Natural killer cell (primary cell): ENCODE measurements around the gene SH3BP5. TPM values are rescaled to one million over a fixed set of nuclear protein-coding genes. Genes with fewer than 3 reads are reported as not detected.
A peak's percentile ranks its signal among the peaks of the same experiment; 100 is the strongest.

Experiments used
- ATAC-seq, 3 donors: fragments of 150-1000 bp in 2 of 3; fragments of 200-7000 bp in 1 of 3; cut with Tn5 transposase; 1 replicate in 1 of 3; 2 replicates in 2 of 3; pipeline ENCODE4 v1.10.0; 2021; ENCODE audit warnings: mild to moderate bottlenecking in 2 of 3, moderate library complexity in 2 of 3
- DNase-seq, 2 donors: peaks; one replicate each; pipeline versions ENCODE4 v3.0.0 to v3.0.0-alpha.2; 2013 to 2021; ENCODE audit warnings: mixed read lengths in 1 of 2
- H3K27ac ChIP-seq: one replicate; pipeline ENCODE4 v1.5.1; 2013; ENCODE audit warnings: mild to moderate bottlenecking, low read length
- H3K27me3 ChIP-seq: one replicate; pipeline ENCODE4 v1.6.1; 2013; ENCODE audit warnings: low read length; ENCODE audit not compliant: control insufficient read depth, insufficient read depth
- H3K36me3 ChIP-seq: one replicate; pipeline ENCODE4 v1.6.1; 2013; ENCODE audit warnings: low read length; ENCODE audit not compliant: control insufficient read depth, insufficient read depth
- H3K4me1 ChIP-seq: one replicate; pipeline ENCODE4 v1.6.1; 2013; ENCODE audit warnings: low read length; ENCODE audit not compliant: control insufficient read depth, insufficient read depth
- H3K4me3 ChIP-seq: one replicate; pipeline ENCODE4 v1.5.1; 2013; ENCODE audit warnings: low read length
- H3K9me3 ChIP-seq: one replicate; pipeline ENCODE4 v1.6.1; 2013; ENCODE audit warnings: low read length; ENCODE audit not compliant: control insufficient read depth, insufficient read depth
- H3K27ac Mint-ChIP-seq, 2 donors: one replicate each; pipeline ENCODE4 v1.8.0; 2022; ENCODE audit warnings: mild to moderate bottlenecking in 2 of 2, mixed read lengths in 2 of 2, moderate library complexity in 1 of 2
- H3K27me3 Mint-ChIP-seq, 2 donors: one replicate each; pipeline ENCODE4 v1.8.0; 2022; ENCODE audit warnings: low read depth in 2 of 2, mixed read lengths in 2 of 2
- H3K36me3 Mint-ChIP-seq: one replicate; pipeline ENCODE4 v1.8.0; 2022; ENCODE audit warnings: mixed read lengths
- H3K4me1 Mint-ChIP-seq, 2 donors: one replicate each; pipeline ENCODE4 v1.8.0; 2022; ENCODE audit warnings: mixed read lengths in 2 of 2
- H3K4me3 Mint-ChIP-seq: one replicate; pipeline ENCODE4 v1.8.0; 2022; ENCODE audit warnings: mild to moderate bottlenecking, moderate library complexity, mixed read lengths
- H3K9me3 Mint-ChIP-seq, 2 donors: one replicate each; pipeline ENCODE4 v1.8.0; 2022; ENCODE audit warnings: mixed read lengths in 2 of 2
- WGBS: methylation state at CpG from one replicate; pipeline ENCODE4 v1.1.7; 2013; ENCODE audit warnings: missing lambda C conversion rate; ENCODE audit not compliant: insufficient coverage; 5-methylcytosine and 5-hydroxymethylcytosine counted together
- intact Hi-C: fragments of 100-400 bp; cut with micrococcal nuclease; formaldehyde crosslinking; loops from one replicate; pipeline ENCODE4 v1.14.2; 2022
- total RNA-seq, 4 donors: library from RNA; stranded (reverse); fragments of 120-200 nt in 1 of 4; gene quantifications; one replicate each; pipeline versions ENCODE4 v1.2.3 to v1.2.4, GENCODE V29; 2013 to 2022
- TF ChIP-seq, protein P1 (sequence below): fragments of 200-600 bp; IDR thresholded peaks from one replicate; pipeline ENCODE4 v1.8.0; 2022; ENCODE audit warnings: antibody characterized with exemption

The SH3BP5 gene
- total RNA-seq, 3 donors from 2014 or later (not counting 1 experiment from before 2014, with no cell fraction given) = 89.4 to 129 (median 91.0) TPM

DNA sequence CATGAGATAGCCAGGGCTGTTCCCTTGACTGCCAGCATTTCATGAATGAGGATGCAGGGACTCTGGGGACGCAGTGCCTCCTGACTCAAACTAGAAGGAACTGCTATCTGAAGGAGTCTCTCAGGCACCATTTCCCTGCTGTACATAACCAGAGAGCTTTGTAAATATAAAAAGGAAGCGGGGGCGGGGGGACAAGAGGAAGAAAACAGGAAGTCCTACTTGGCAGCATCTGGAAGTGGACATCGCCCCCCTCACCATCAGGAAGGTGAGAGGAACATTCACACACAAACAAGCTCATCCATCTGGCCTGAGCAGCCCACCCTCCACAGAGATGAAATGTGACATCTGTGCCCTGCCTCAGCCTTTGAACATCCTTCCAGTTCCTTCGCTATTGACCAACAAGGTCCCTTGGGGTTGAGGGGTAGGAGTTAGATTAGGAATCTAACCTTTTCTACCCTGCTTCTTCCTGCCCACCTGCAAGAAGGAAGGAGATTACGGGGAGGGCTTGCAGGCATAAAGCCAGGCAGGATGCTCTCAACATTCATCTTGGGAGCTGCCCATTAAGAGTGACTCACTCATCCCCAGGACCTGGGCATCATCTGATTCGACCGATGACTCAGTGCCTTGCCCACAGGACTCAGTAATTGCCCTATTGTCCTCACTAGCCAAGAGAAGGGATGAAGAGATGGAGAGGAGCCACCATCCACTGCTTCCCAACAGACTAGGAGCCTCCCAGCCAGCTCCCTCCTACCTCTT is 31.9 kb downstream of the SH3BP5 start:
- H3K9me3 ChIP-seq = no peaks in the 10 kb centered on the region
- intact Hi-C loops = loop anchor here (5.0 kb wide), 1 partner anchor 33 kb away; no protein-coding TSS in a partner anchor
- TF ChIP-seq, protein P1, sequence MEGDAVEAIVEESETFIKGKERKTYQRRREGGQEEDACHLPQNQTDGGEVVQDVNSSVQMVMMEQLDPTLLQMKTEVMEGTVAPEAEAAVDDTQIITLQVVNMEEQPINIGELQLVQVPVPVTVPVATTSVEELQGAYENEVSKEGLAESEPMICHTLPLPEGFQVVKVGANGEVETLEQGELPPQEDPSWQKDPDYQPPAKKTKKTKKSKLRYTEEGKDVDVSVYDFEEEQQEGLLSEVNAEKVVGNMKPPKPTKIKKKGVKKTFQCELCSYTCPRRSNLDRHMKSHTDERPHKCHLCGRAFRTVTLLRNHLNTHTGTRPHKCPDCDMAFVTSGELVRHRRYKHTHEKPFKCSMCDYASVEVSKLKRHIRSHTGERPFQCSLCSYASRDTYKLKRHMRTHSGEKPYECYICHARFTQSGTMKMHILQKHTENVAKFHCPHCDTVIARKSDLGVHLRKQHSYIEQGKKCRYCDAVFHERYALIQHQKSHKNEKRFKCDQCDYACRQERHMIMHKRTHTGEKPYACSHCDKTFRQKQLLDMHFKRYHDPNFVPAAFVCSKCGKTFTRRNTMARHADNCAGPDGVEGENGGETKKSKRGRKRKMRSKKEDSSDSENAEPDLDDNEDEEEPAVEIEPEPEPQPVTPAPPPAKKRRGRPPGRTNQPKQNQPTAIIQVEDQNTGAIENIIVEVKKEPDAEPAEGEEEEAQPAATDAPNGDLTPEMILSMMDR = no peak
- H3K27ac ChIP-seq = peak overlapping the region; percentile 22
- Mint-ChIP-seq H3K9me3 (no peaks in the 10 kb centered on the region), H3K4me3 (peak overlapping the region; percentile 98), H3K4me1 (peaks cover 85 to 95% of the 10 kb centered on the region in 2 donors), H3K27ac (peak overlapping the region; percentile 87), H3K36me3 (no peaks in the 10 kb centered on the region), H3K27me3 (no peaks in the 10 kb centered on the region)
- peak in 1 of 3 donors; percentile 34 for ATAC-seq
- H3K36me3 ChIP-seq = peaks cover 26% of the 10 kb centered on the region
- WGBS = 53% methylated on average over 7 of the region's 8 CpGs
- no peaks in the 10 kb centered on the region for H3K27me3 ChIP-seq
- DNase-seq = no peak
- no peak overlapping the region for H3K4me3 ChIP-seq
- peaks cover 86% of the 10 kb centered on the region for H3K4me1 ChIP-seq

DNA sequence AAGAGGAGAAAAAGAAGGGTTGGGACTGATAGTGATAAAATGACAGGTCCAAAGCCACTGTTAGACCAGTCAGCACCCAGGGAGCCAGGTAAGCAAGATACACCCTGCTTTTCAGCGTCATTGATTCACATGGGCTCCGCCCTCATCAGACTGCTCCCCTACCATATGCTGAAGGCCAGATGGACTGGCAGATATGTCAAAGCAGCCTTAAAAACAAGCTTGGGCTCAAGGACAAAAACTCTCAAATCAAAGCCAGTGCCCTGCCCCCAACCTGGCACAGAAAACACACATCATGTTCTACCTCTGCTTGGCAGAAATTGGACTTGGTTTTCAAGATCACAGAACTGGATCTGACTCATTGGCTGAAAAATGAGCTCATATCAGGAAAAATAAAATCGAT is 33.4 kb downstream of the SH3BP5 start:
- no peaks in the 10 kb centered on the region for H3K27me3 ChIP-seq
- intact Hi-C loops = no loop called here
- no peak for ATAC-seq
- peaks cover 85% of the 10 kb centered on the region for H3K4me1 ChIP-seq
- DNase-seq = no peak
- peaks cover 26% of the 10 kb centered on the region for H3K36me3 ChIP-seq
- Mint-ChIP-seq H3K27me3 (no peaks in the 10 kb centered on the region), H3K36me3 (no peaks in the 10 kb centered on the region), H3K4me1 (peaks cover 88 to 97% of the 10 kb centered on the region in 2 donors), H3K27ac (peak overlapping the region; percentile 71 to 87), H3K9me3 (no peaks in the 10 kb centered on the region), H3K4me3 (peak overlapping the region; percentile 45)
- no peaks in the 10 kb centered on the region for H3K9me3 ChIP-seq
- no peak overlapping the region for H3K4me3 ChIP-seq
- TF ChIP-seq, protein P1 = no peak
- peak overlapping the region; percentile 22 for H3K27ac ChIP-seq
- WGBS = 95% methylated on average over 3 of the region's 3 CpGs

- peak overlapping the region; percentile 45 for H3K4me3 Mint-ChIP-seq
- Histone ChIP-seq H3K27ac (no peak overlapping the region), H3K9me3 (no peaks in the 10 kb centered on the region), H3K36me3 (peaks cover 26% of the 10 kb centered on the region), H3K27me3 (no peaks in the 10 kb centered on the region), H3K4me3 (no peak overlapping the region), H3K4me1 (peaks cover 85% of the 10 kb centered on the region)
- H3K36me3 Mint-ChIP-seq = no peaks in the 10 kb centered on the region
- peaks cover 86 to 92% of the 10 kb centered on the region in 2 donors for H3K4me1 Mint-ChIP-seq
- TF ChIP-seq, protein P1 = no peak
- 89% methylated on average over 2 of the region's 3 CpGs for WGBS
- H3K9me3 Mint-ChIP-seq = no peaks in the 10 kb centered on the region
- intact Hi-C loops = no loop called here
- ATAC-seq (no peak), DNase-seq (no peak)
- H3K27me3 Mint-ChIP-seq = no peaks in the 10 kb centered on the region
- peak overlapping the region; percentile 71 to 87 for H3K27ac Mint-ChIP-seq
Measured at GRCh38 chr3:15298504-15298903, 33.9 kb downstream of the SH3BP5 start.
